ENCODE data around the gene SCGB1A1. TPM values are rescaled to one million over a fixed set of nuclear protein-coding genes. Genes with fewer than 3 reads are reported as not detected.

Gene SCGB1A1
- total and polyA plus RNA-seq, 2 of the 13 experiments (the other 11 are each of a cell fraction or from before 2014, with no cell fraction given) = not detected

DNA sequence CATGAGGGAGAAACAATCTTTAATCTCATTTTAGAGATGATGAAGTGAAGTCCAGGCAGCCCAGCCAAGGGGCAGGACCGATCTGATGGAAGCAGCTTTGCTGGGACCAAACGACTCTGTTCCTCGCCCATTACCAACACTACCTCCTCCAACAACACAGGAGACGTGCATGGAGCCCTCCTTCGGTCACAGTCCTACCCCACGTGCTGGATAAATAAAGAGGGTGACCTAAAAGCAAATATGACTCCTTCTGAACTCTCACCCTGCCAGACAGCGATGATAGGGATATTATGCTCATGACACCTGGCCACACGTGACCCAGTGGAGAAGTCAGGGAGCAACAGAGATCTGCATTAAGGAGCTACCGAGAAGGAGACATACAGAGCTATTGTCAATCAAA is 26.0 kb downstream of the SCGB1A1 start:
- 11% methylated on average over 8 of the region's 9 CpGs for WGBS (ENCODE audit: low lambda C conversion rate)
- DNase-seq (ENCODE audit: low spot score) (no peak), FAIRE-seq (no peak), ATAC-seq (no peak; the same call in 2 of the 3 replicates)
- ChIA-PET CTCF (ENCODE audit: low intra/inter-chr PET ratio, low total read pairs) (no interaction called here), POLR2A (interaction anchor here (0.8 to 0.9 kb wide), 2 partner anchors 22 to 147 kb away, joined by 3 read pairs; partner anchors contain the start of gene TUT1)
- no TSS peak for BruUV-seq (replicated peaks)
- in situ Hi-C loops (cut with HindIII; ENCODE audit: extremely low pct_ligation_motif_present, low pct_unique_long_range_greater_than_20kb) = no loop called here
- Histone ChIP-seq H3K36me3 (replicated peaks in 1 of 2; ENCODE audit: control insufficient read depth in 1 of 2, insufficient read depth in 2 of 2, low read length in 2 of 2) (no peaks in the 10 kb centered on the region), H3K4me3 (replicated peaks in 1 of 3; ENCODE audit: insufficient read depth in 1 of 3, low read depth in 2 of 3, low read length in 3 of 3) (no peak overlapping the region), H3K79me2 (ENCODE audit: insufficient read depth, low read length) (no peaks in the 10 kb centered on the region), H3K9ac (ENCODE audit: insufficient read depth, low read depth, low read length) (no peak overlapping the region), H3K4me1 (ENCODE audit: insufficient read depth, low read length) (peaks cover 38% of the 10 kb centered on the region), H3K4me2 (ENCODE audit: low read depth, low read length) (peak overlapping the region; percentile 57), H3K27me3 (ENCODE audit: control insufficient read depth in 1 of 2, insufficient read depth in 2 of 2, low read length in 2 of 2) (peaks cover 3 to 22% of the 10 kb centered on the region in 2 experiments; a peak in 4 of 5 replicates), H2AFZ (ENCODE audit: low read length) (no peak overlapping the region), H3K9me3 (ENCODE audit: low read length) (no peaks in the 10 kb centered on the region), H3K27ac (ENCODE audit: extremely low read length, insufficient read depth, low read length) (no peak overlapping the region), H4K20me1 (ENCODE audit: insufficient read depth, low read length) (no peaks in the 10 kb centered on the region)
- 0 out of 2 replicates have a peak, but pooled peaks have one; percentile 15 for TF ChIP-seq SALL1 (CRISPR knock-in tag; IDR thresholded peaks at IDR 0.05)
- no peak for TF ChIP-seq TOPORS (CRISPR knock-in tag; IDR thresholded peaks at IDR 0.05)
- no peak for TF ChIP-seq POLR2AphosphoS2 (IDR thresholded peaks at IDR 0.05; ENCODE audit: low read depth, low read length)
- TF ChIP-seq NR2C2 (CRISPR knock-in tag; IDR thresholded peaks at IDR 0.05; ENCODE audit: borderline replicate concordance) = peak; percentile 20; the same call in 1 of the 2 replicates
- TF ChIP-seq ARNTL (CRISPR knock-in tag; IDR thresholded peaks at IDR 0.05) = peak; percentile 75
- no peak for TF ChIP-seq ZNF564 (CRISPR knock-in tag; IDR thresholded peaks at IDR 0.05)
- no peak for TF ChIP-seq JUN (CRISPR knock-in tag; IDR thresholded peaks at IDR 0.05)
- TF ChIP-seq NR2F6 (IDR thresholded peaks at IDR 0.05) = peak; percentile 22; the same call in 1 of the 2 replicates
- TF ChIP-seq NR2F6 (CRISPR knock-in tag; IDR thresholded peaks at IDR 0.05) = no peak
- TF ChIP-seq RARA (CRISPR knock-in tag; IDR thresholded peaks at IDR 0.05) = peak; percentile 41; the same call in 1 of the 2 replicates
- TF ChIP-seq, protein P1, sequence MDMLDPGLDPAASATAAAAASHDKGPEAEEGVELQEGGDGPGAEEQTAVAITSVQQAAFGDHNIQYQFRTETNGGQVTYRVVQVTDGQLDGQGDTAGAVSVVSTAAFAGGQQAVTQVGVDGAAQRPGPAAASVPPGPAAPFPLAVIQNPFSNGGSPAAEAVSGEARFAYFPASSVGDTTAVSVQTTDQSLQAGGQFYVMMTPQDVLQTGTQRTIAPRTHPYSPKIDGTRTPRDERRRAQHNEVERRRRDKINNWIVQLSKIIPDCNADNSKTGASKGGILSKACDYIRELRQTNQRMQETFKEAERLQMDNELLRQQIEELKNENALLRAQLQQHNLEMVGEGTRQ (IDR thresholded peaks at IDR 0.05; ENCODE audit: low read depth, low read length) = peak; percentile 45; the same call in 1 of the 2 replicates
- TF ChIP-seq, protein P1 (CRISPR knock-in tag; IDR thresholded peaks at IDR 0.05; ENCODE audit: borderline replicate concordance) = peak; percentile 70; the same call in 1 of the 2 replicates
- no peak for TF ChIP-seq ZNF788 (CRISPR knock-in tag; IDR thresholded peaks at IDR 0.05; ENCODE audit: borderline replicate concordance)
- no peak for TF ChIP-seq ZSCAN25 (CRISPR knock-in tag; IDR thresholded peaks at IDR 0.05)
- no peak for TF ChIP-seq GFI1 (CRISPR knock-in tag; IDR thresholded peaks at IDR 0.05; ENCODE audit: borderline replicate concordance)
- TF ChIP-seq TBX2 (CRISPR knock-in tag; IDR thresholded peaks at IDR 0.05; ENCODE audit: borderline replicate concordance) = 0 out of 2 replicates have a peak, but pooled peaks have one; percentile 30
- intact Hi-C loops (cut with micrococcal nuclease; ENCODE audit: unreplicated experiment) = no loop called here
